DMS53 treated with DMSO at 0.1 percent for 48 hours (cell line): ENCODE results near the gene MICALL2.

Experiments
- DNase-seq: peaks from one replicate; lab custom pipeline; 2025; ENCODE audit not compliant: unreplicated experiment; lab: John Stamatoyannopoulos, UW

Gene MICALL2

GRCh38 chr7:1397491-1398327 lies 61.6 kb downstream of the MICALL2 start:
- no peak for DNase-seq

DNA sequence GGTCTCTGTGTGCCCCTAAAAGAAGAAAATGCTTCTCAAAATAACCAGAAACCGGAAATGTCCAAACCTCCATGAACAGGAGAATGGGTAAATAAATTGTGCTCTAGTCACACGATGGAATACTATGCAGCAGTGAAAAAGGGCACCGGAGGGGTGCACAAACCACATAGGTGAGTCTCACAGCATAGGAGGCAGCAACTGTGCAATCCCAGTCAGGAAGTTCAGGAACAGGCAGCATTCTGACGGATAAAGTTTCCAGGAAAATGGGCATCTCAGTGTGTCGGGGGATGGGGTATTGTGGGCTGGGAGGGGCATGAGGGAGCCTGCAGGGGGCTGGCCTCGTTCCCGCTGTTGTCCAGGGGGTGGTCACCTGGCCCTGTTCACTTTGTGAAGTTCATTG lies 63.1 kb downstream of the MICALL2 start:
- DNase-seq = no peak

GRCh38 chr7:1395211-1396070 lies 63.8 kb downstream of the MICALL2 start:
- DNase-seq = no peak

- no peak for DNase-seq
These were observed 64.9 kb downstream of the MICALL2 start for GRCh38 chr7:1394371-1394770.

DNA sequence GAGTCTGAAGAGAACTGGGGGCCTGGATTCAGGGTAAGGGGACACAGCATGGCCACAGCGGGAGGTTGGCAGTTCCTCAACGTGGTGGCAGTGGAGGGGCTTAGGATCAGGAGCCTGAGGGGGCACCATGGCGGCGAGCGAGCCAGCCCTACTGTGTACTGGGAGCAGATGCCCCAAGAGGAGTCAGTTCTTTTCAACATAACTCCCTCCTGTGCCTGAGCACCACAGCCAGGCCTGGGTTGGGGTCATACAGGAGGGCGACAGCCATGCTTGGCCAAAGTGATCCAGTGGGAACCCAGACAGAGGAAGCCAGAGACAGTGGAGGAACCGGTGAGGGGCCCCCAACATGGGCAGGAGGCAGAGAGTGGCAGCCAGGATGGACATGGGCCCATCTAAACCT lies 65.8 kb downstream of the MICALL2 start:
- DNase-seq = no peak

DNA sequence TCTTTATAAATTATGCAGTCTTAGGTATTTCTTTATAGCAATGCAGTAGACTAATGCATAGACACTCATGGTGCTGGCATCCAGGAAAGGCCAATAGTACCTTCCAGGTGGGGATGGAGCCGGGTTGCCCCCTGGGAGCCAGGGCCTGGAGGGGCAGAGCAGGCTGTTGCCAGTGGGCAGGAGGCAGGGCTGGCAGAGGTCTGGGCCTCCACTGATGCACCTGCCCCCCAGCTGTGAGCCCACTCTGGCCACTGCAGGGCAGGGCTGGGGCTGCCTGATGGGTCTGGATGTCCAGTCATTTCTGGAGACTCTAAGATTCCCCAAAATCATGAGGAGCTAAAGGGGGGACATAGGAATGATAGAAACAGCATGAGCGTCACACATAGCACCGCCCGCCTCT lies 66.7 kb downstream of the MICALL2 start:
- DNase-seq = no peak

GRCh38 chr7:1391449-1391848 lies 67.8 kb downstream of the MICALL2 start:
- no peak for DNase-seq

DNA sequence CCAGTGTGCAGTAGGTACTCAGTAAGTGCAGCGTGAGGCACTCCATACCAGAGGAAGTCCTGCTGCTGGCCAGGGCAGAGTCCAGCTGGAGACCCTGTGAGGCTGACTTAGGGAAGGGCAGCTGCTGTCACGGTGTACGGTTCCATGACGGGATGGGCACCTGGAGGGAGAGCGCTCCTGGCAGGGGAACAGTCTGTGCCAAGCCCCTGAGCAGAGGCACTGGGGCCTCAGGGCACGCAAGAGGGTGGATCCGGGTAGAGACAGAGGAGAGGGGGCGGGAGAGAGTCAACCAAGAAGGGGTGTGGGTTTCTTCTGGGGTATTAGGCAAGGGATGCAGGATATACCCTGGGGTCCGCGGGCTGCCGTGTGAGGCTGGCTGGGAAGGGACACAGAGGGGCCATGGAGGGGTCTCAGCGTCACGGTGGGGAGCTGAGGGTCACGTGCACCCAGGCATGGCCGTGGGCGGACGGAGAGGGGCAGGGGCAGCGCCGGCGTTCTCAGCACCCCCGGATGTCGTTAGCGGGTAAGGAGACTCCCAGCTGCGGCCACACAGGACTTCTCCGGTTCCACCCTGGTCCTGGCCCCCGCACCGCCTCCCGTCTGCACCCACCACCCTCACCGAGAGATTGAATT lies 70.5 kb downstream of the MICALL2 start:
- DNase-seq = no peak

DNA sequence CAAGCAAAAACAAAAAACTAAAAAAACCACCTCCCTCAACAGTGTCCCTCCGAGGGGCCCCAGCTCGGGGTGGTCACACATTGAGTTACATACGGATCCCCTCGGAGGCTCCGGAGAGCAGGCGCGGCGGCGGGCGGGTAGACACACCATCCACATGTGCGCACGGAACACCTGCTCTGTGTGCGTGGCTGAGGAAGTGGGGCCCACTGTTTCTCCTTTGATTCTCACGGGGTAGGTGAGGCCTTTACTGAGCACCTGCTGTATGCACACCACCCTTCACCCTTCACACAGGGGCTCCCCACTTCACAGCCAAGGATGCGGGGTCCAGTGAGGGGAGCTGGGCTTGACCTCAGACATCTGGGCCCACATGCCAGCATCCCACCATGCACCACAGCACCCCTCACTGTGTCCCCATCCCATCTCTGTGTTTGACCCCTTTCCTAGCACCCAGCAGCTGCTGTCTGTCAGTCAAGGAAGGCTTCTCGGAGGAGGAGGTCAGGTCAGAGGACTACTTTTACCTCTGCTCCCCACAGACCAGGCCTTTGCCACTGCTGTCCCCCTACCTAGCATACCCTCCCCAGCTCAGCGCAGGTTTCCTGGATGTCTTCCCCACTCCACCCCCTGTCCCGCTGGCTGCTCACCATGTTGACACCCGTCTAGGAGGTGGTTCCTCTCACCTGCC lies 71.1 kb downstream of the MICALL2 start:
- no peak for DNase-seq

- no peak for DNase-seq
These were observed 72.0 kb downstream of the MICALL2 start for GRCh38 chr7:1387261-1387660.

GRCh38 chr7:1386623-1387220 lies 72.5 kb downstream of the MICALL2 start:
- DNase-seq = no peak

GRCh38 chr7:1385809-1386622 lies 73.3 kb downstream of the MICALL2 start:
- DNase-seq = no peak

GRCh38 chr7:1385086-1385808 lies 74.0 kb downstream of the MICALL2 start:
- DNase-seq = no peak
